GM19455 (cell line): ENCODE data around the gene BMP10.
"Not testable (repeated sequence)": the region's sequence is repeated elsewhere in the genome, so short reads cannot be mapped to it uniquely, and the experiment has no call there.

Experiments
- ATAC-seq: cut with Tn5 transposase; IDR thresholded peaks from one replicate; pipeline ENCODE4 v1.9.1; 2021; ENCODE audit not compliant: unreplicated experiment

BMP10 gene

GRCh38 chr2:68900496-68901198 lies 29.4 kb upstream of the BMP10 start:
- no peak for ATAC-seq

GRCh38 chr2:68895981-68896380 lies 24.8 kb upstream of the BMP10 start:
- ATAC-seq: not testable (repeated sequence)

GRCh38 chr2:68889500-68889899 lies 18.3 kb upstream of the BMP10 start:
- ATAC-seq: no peak

- no peak for ATAC-seq
Observed at GRCh38 chr2:68889021-68889420, 17.8 kb upstream of the BMP10 start.

- no peak for ATAC-seq
Observed at GRCh38 chr2:68888038-68888704, 17.0 kb upstream of the BMP10 start.

- ATAC-seq: no peak
Observed at GRCh38 chr2:68885811-68886075, 14.5 kb upstream of the BMP10 start.

- ATAC-seq: no peak
Observed at GRCh38 chr2:68885074-68885810, 14.0 kb upstream of the BMP10 start.

GRCh38 chr2:68880213-68880612 lies 9.0 kb upstream of the BMP10 start:
- ATAC-seq: no peak

- ATAC-seq: no peak
Observed at GRCh38 chr2:68879296-68879695, 8.1 kb upstream of the BMP10 start.

- no peak for ATAC-seq
Observed at GRCh38 chr2:68878753-68879152, 7.6 kb upstream of the BMP10 start.

- ATAC-seq: no peak
Observed at GRCh38 chr2:68878071-68878711, 7.0 kb upstream of the BMP10 start.

GRCh38 chr2:68877079-68877772 lies 6.0 kb upstream of the BMP10 start:
- no peak for ATAC-seq

- no peak for ATAC-seq
Observed at GRCh38 chr2:68870215-68870614, 982 bp downstream of the BMP10 start.

- ATAC-seq: no peak
Observed at GRCh38 chr2:68865108-68865507, 6.1 kb downstream of the BMP10 start.

GRCh38 chr2:68863996-68864395 lies 7.2 kb downstream of the BMP10 start:
- no peak for ATAC-seq

- no peak for ATAC-seq
Observed at GRCh38 chr2:68862889-68863288, 8.3 kb downstream of the BMP10 start.

- ATAC-seq: no peak
Observed at GRCh38 chr2:68861330-68861729, 9.9 kb downstream of the BMP10 start.

- no peak for ATAC-seq
Observed at GRCh38 chr2:68860111-68860510, 11.1 kb downstream of the BMP10 start.

- ATAC-seq: no peak
Observed at GRCh38 chr2:68857855-68858456, 13.2 kb downstream of the BMP10 start.

- ATAC-seq: no peak
Observed at GRCh38 chr2:68857202-68857845, 13.9 kb downstream of the BMP10 start.
